Dermis microvascular lymphatic vessel endothelial cell (primary cell): Measurements from ENCODE around the gene FBXO45. TPM values are rescaled to one million over a fixed set of nuclear protein-coding genes. Genes with fewer than 3 reads are reported as not detected.
A peak's percentile ranks its signal among the peaks of the same experiment; 100 is the strongest.
"Not testable (repeated sequence)": the region's sequence is repeated elsewhere in the genome, so short reads cannot be mapped to it uniquely, and the experiment has no call there.

Experiments used
- DNase-seq, 2 donors: peaks; one replicate each; pipeline versions ENCODE4 v3.0.0 to v3.0.0-alpha.2; 2010; ENCODE audit warnings: low read depth in 2 of 2
- total RNA-seq: library from RNA; depleted of rRNA; stranded (reverse); fragments of >200 nt; gene quantifications from 2 replicates; pipeline ENCODE4 v1.2.1, GENCODE V29; 2014

The FBXO45 gene
- total RNA-seq, 1 donor from 2014 or later: 12.6 TPM

DNA sequence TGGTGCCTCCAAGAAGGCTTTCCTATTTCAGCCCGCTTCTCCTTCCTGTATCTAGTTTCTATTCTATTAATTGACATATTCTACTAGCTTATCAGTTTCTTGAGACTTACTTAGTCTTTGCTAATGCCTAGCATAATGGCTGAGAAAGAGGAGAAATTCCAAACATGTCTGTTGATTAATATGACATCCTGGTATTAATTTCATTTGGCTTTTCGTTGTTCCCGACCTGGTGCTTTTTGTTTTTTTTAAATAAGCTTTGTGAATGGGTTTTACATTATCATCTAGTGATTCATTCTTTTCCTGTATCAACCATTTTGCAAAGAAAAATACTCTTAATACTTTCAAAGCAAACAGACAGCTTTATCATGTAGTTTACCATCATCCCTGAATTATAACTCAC is 13.2 kb upstream of the FBXO45 start:
- DNase-seq: peak in 1 of 2 donors; percentile 32

- no peak for DNase-seq
Measured at GRCh38 chr3:196557236-196557635, 11.2 kb upstream of the FBXO45 start.

- no peak for DNase-seq
Measured at GRCh38 chr3:196558476-196558875, 10.0 kb upstream of the FBXO45 start.

GRCh38 chr3:196559826-196560225 is 8.6 kb upstream of the FBXO45 start:
- no peak for DNase-seq

- DNase-seq: peak; percentile 76 to 88
Measured at GRCh38 chr3:196563721-196564225, 4.7 kb upstream of the FBXO45 start.

GRCh38 chr3:196569003-196569516 is 600 bp downstream of the FBXO45 start:
- DNase-seq: peak; percentile 18 to 52

GRCh38 chr3:196570332-196570731 is 1.9 kb downstream of the FBXO45 start:
- not testable (repeated sequence) for DNase-seq

DNA sequence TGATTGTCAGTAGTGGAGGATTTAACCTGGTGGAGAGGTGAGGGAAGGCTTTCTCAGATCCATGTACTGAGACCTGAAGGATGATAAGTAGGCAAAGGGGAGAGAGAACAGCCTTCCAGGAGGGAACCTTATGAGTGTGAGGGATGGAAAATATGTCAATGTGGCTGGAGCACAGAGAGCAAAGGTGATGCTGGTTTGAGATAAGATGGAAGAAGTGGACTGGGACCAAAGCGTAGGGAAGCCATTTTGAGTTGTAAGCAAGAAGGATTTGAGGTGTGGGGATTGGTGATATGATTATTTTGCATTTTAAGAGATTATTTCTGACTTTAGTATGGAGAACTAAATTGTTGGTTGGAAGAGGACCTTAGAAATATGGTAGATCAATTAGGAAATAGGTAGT is 3.9 kb downstream of the FBXO45 start:
- no peak for DNase-seq

DNA sequence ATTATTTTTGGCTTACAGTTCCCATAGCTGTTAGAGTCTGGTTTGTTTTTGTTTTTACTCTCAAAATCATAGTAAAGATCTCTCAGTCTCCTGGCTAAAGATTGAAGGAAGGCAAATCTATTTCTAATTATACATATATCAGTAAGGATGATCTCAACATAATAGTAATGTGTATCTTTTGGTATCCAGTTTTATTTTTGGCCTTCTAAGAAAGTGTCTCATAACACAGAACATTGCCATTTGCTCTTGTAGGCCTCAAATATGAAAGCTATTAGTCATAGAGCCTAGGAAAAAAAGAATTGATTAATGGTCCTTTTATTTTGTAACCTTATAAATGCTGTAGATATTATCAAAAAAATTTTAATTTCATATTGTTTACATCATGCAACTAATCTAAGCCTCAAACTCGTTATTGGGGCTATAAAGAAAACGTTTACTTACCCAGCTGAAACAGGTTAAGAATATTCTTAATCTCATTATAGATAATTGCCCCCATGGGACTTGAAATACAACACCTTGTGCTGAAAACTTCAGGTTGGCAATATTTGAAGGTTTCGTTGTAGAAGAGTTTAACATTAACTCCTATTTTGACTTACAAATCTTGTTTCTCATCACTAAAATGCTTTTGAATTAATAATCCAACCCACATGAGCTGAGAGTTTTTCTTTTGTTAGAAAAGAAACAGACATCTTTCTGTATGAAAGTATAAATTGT is 16.7 kb downstream of the FBXO45 start:
- no peak for DNase-seq

DNA sequence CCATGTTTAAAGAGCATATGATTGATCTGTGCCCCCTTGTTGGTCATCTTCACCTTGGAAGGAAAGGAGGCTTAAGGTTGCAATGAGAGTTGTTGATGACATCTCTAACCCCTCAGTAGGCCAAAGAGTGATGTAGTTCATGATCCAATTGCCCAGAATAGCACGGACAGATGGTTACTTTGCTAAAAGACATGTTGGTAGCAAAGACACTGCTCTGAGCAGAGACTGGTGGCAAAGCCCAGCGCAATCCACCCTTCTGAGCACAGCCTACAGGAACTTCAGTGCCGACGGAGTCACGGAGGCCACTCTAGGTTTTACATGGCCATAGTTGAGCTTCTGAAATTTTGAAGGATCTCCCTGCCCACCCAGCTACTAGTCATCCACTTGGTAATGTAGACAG is 21.8 kb downstream of the FBXO45 start:
- DNase-seq: no peak

DNA sequence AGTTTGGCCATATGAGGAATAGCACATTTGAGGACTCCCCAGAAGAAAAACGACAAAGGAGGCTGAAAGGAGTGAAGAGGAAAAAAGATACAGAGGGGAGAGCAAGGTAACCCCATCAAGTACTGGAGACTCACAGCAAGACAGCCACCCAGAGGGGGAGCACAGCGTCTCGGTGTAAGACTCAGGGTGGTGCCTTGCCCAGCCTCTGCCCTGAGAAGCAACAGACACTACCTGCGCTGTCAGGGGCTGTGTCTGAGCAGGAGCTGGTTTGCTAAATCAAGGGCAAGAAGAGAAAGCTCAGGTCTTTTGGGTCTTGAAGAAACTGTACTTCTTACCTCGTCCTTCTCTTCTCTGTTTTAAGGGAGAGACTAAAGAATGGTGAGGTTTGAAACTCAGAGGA is 27.9 kb downstream of the FBXO45 start:
- DNase-seq: no peak

- DNase-seq: not testable (repeated sequence)
Measured at GRCh38 chr3:196597971-196598733, 29.7 kb downstream of the FBXO45 start.

DNA sequence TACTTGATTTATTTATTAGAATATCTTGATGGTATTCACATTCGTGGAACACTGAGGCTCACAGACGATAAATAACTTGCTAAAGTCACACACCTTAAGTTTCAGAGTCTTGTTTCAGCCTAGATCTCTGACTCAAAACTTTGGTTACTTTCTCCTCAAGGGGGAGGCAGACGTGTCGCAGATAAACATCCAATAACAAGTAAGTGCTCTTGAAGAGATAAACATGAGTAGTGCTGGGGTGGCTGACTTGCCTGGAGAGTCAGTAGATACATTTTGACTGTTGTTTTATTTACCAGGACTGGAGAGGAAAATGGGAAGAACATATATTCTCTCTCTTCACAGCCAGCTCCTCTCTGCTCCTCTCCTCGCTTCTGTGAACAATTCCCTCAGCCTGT is 31.3 kb downstream of the FBXO45 start:
- no peak for DNase-seq

DNA sequence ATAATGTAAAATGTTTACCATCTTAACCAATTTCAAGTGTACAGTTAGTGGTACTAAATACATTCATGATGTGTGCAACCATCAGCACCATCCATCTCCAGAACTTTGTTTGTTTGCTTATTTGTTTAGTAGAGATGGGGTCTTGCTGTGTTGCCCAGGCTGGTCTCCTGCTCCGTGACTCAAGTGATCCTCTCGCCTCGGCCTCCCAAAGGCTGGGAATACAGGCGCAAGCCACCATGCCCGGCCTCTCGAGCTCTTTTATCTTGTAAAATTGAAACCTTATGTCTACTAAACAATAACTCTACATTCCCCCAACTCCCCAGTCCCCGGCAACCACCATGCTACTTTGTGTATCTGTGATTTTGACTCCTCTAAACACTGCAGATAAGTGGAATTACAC is 31.9 kb downstream of the FBXO45 start:
- no peak for DNase-seq

DNA sequence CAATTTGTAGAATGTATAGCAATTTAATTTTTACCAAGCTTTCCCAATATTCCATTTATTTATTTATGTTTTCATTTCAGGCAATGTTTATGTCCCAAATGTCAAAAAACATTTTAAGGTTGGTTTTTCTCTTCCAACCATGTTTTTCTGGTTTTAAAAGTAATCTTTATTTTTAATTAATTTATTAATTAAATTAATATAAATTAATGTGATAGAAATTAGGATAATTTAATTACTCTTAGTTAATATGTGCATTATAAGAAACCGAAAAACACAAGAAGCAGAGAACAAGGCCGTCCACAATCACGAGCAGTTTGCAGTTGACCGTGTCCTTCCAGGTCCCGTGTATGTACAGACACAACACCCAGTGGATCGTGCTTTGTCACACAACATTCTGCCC is 34.2 kb downstream of the FBXO45 start:
- no peak for DNase-seq

GRCh38 chr3:196603683-196604082 is 35.2 kb downstream of the FBXO45 start:
- DNase-seq: no peak

DNA sequence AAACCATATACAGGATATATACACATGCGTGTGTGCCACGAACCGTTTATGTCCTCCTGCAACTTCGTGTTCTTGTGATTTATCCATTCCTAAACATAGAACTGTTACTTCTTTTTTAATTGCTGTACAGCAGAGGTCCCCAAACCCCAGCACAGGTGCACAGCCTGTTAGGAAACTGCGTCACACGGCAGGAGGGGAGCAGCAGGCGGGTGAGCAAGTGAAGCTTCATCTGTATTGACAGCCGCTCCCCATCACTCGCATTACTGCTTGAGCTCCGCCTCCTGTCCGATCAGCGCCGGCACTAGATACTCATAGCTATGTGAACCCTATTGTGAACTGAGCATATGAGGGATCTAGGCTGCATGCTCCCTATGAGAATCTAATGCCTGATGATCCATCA is 36.1 kb downstream of the FBXO45 start:
- DNase-seq: no peak

GRCh38 chr3:196608693-196609092 is 40.2 kb downstream of the FBXO45 start:
- DNase-seq: no peak

DNA sequence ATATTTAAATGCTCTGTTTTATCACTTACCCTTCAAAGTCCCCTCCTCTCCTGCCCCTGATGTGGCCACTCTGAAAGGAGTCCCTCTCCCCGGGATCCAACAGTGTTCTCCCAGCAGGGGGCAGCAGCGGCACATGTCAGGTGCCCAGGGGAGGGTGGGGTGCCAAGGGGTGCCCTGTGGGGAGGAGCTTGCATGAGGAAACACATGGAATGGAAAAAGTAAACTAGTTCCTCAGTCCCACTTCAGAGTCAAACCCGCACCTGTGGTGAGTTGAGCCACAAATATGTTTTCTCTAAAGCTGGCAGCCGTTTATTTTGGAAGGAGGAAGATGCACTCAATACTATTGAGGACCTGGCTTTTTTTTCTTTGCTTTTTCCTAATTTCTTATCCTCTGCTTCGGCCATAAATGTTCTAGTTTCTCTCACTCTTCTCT is 40.9 kb downstream of the FBXO45 start:
- DNase-seq: peak; percentile 69 to 82

DNA sequence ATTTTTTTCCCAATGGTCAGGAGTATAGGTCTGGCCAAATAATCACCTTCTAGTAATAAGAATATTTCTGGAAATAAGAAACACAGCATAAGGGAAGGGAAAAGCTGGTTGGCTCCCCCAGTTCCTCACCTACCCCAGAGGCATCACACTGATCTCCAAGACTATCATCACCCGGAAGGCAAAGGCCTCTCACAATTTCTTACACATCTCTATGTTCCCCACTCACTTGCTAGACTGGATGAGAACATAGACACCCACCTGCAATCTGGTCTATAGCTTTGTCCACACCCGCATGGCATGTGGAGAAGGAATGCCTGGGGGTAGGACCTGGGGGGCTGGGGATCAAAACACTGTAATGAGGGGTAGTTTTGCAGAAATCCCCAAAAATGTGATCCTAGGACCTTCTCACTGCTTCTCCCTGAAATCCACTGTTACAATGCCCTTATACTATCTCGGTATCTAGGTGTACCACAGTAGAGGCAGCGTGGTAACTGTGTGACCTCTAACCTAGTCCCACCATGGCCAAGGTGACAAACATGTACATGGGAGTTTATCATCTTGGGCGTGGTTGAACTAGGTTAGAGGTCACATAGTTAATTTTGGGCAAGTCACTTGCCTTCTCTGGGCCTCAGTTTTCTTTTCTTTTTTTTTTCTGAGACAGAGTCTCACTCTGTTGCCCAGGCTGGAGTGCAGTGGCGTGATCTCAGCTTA is 41.5 kb downstream of the FBXO45 start:
- no peak for DNase-seq

DNA sequence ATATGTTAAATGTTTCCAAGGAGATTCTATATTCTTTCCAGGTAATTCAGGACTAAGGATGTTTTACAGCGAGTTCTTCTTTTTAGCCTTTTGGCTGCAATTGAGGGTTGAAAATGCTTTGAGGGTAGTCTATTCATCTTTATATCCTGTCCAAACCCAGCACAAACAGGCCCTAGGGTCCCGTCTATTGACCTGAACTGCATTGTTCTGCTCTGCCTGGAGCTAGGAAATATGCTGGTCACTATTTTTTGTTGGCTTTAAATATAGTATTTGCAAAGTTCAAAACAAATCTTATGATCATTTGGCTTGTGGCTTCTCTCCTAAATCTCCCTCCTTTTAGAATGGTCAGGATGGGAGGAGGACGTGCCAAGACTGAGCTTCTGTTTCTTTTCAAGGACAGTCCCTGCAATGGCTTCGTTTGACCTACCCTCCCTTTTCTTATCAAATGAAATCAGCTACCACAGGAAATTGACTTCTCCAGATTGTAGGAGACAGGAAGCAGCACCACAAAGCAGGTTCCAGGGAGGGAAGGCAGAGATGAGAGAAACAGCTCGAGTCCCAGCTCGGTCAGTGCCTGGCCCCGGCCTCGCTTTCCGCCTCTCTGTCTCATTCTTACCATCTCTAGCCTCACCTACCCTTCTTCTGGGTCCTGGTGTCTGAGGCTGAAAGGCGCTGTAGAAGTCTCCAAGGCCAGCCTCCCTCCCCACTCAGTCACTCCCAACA is 43.5 kb downstream of the FBXO45 start:
- peak; percentile 63 to 66 for DNase-seq
